AG20443 (cell line): ENCODE data around the gene POLA2.
"Not testable (repeated sequence)": the region's sequence is repeated elsewhere in the genome, so short reads cannot be mapped to it uniquely, and the experiment has no call there.

Experiments used
- DNase-seq: peaks from one replicate; pipeline ENCODE4 v3.0.0; 2012; ENCODE audit warnings: low spot score, mixed read lengths

POLA2 gene, protein sequence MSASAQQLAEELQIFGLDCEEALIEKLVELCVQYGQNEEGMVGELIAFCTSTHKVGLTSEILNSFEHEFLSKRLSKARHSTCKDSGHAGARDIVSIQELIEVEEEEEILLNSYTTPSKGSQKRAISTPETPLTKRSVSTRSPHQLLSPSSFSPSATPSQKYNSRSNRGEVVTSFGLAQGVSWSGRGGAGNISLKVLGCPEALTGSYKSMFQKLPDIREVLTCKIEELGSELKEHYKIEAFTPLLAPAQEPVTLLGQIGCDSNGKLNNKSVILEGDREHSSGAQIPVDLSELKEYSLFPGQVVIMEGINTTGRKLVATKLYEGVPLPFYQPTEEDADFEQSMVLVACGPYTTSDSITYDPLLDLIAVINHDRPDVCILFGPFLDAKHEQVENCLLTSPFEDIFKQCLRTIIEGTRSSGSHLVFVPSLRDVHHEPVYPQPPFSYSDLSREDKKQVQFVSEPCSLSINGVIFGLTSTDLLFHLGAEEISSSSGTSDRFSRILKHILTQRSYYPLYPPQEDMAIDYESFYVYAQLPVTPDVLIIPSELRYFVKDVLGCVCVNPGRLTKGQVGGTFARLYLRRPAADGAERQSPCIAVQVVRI

DNA sequence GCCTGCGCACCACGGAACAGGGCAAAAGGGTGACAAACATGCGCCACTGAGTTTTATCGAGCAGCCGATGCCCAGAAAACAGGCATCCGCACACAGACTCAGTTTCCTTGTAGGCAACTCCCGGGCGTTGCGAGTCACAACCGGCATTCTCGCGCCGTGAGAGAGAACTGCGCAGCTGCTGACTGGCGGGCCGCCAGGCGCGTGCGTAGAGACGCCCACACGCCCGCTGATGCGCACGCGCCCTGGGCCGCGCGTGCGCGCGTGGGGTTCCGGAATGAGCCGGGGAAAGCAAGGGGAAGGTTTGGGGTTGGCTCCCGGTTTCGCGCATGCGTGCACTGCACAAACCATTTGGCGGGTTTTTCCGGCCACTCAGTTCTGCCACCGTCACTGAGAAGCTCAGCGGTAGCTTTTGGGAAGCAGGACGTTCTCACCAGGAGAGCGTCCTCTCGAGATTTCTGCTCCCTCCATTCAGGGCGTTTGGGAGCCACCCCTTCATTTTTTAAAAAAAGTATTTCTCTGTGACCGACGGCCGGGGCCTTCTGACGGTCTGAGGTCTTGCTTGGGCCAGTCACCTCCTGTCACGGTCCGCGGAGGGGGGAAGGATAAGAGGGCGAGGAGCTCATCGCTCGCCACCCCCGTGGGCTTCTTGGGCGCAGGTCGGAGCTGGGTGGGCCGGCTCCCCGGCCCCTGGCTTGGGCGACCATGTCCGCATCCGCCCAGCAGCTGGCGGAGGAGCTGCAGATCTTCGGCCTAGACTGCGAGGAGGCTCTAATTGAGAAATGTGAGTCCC is at the start of gene POLA2:
Gene POLA2, plus strand, starts transcription at position 372 of the 790 bp plus-strand sequence. Its CDS starts 331 bp downstream, at position 703.
- DNase-seq: peak; percentile 100

DNA sequence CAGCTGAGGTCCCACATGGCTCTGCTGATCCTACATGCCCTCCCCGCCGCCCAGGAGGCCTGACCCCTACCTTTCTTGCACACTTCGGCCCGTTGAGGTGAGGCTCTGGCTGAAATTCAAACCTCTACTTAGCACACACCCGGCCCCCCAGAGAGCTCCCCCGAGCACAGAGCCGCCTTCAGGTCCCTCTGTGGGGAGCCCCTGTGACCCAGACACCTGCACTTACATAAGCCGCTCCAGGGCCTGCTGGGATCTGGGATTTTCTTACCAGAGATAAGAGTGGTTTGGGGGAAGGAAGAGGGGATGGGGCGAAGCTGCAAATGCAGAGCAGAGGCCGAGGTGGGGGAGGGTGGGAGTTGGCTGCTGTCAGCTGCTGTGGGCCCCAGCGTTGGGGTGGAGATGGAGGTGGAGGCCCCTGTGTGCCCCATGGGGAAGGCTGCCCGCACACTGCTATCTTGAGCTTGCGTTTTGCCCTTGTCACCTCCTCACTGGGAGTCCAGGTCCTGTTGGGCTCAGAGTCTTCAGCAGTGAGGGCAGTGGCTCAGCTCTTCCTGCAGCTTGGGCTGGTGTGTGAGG is 49.4 kb upstream of the POLA2 start:
- DNase-seq: no peak

DNA sequence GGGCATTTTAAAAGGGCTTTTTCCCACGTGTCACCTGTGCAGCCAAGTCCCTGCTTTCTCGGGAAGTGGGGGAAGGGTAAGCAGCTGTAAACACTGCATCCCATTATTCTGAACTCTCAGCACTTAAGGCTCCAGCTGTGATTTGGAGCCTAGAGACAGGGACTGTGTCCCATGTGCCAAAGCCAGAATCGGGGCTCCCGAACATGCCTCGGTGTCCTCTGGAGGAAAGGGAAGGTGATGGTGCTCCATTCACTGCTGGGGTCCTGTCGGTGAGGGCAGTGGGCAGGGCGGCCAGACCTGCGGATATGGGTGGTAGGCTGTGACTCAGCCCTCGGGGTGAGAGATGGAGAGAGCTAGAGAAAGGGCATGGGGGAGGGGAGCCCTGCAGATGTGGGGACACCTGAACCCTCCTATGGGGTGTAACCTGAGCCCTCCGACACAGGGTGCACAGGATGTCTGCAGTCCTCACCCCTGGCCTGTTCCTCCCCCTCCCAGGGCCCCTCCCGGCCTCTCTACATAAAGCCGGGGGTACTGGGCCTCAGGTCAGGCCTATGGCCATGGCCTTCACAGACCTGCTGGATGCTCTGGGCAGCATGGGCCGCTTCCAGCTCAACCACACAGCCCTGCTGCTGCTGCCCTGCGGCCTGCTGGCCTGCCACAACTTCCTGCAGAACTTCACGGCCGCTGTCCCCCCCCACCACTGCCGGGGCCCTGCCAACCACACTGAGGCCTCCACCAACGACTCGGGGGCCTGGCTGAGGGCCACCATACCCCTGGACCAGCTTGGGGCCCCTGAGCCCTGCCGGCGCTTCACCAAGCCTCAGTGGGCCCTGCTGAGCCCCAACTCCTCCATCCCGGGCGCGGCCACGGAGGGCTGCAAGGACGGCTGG is 48.2 kb upstream of the POLA2 start:
- DNase-seq: no peak

DNA sequence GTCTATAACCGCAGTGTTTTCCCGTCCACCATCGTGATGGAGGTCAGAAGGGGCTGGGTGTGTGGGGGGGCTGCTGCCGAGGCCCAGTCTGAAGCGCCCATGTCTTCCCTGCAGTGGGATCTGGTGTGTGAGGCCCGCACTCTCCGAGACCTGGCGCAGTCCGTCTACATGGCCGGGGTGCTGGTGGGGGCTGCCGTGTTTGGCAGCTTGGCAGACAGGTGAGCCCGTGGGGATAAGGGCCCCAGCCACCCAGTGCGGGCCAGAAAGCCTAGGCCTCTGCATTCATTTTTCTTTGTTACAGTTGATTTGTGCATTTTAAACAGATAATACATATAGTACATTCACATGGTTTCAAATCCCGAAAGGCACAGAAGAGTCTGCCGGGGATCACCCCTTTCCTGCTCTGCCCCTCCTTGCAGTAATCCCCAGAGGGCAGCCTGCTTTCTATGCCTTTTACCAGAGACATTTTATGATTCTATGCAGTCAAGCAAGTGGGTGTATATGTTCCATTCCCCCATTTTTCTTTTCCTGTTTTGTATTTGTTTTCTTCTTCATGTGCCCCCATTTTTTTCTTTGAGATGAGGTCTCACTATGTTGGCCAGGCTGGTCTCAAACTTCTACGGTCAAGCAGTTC is 47.4 kb upstream of the POLA2 start:
- no peak for DNase-seq

DNA sequence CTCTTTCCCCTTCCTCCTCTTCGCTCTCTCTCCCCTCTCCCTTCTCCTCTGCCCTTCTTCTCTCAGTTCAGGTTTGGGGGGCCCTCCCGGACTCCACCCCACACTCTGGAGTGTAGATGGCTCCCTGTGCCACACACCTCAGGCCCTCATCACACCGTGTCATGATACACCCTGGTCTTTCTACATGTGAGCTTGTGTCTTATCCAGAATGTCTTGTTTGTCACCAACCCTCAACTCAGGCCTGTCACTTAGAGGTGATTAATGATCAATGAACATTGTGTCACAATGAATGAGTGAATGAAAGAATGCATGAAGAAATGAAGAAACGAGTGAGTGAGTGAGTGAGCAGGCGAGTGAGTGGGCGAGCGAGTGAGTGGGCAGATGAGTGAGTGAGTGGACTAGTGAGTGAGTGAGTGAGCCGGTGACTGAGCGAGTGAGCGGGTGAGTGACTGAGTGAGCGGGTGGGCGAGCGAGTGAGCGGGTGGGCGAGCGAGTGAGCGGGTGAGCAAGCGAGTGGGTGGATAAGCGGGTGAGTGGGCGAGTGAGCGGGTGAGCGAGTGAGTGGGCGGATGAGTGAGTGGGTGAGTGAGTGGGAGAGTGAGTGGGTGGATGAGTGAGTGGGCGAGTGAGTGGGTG is 46.2 kb upstream of the POLA2 start:
- DNase-seq: no peak

DNA sequence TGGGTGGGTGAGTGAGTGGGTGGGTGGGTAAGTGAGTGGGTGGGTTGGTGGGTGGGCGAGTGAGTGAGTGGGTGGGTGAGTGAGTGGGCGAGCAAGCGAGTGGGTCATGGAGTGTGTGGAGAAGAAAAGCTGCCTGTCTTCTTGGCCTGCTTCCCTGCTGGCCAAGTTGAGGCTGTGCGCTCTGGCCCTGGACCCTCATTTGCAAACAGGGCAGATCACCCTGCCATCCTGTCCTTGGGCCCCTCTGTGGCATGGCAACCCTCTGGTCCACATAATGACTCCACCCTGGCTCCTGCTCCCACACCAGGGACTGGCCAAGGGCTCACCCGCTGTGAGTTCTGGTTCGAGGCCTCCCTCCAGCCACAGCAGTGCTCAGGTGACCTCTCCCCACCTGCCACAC is 44.9 kb upstream of the POLA2 start:
- no peak for DNase-seq

DNA sequence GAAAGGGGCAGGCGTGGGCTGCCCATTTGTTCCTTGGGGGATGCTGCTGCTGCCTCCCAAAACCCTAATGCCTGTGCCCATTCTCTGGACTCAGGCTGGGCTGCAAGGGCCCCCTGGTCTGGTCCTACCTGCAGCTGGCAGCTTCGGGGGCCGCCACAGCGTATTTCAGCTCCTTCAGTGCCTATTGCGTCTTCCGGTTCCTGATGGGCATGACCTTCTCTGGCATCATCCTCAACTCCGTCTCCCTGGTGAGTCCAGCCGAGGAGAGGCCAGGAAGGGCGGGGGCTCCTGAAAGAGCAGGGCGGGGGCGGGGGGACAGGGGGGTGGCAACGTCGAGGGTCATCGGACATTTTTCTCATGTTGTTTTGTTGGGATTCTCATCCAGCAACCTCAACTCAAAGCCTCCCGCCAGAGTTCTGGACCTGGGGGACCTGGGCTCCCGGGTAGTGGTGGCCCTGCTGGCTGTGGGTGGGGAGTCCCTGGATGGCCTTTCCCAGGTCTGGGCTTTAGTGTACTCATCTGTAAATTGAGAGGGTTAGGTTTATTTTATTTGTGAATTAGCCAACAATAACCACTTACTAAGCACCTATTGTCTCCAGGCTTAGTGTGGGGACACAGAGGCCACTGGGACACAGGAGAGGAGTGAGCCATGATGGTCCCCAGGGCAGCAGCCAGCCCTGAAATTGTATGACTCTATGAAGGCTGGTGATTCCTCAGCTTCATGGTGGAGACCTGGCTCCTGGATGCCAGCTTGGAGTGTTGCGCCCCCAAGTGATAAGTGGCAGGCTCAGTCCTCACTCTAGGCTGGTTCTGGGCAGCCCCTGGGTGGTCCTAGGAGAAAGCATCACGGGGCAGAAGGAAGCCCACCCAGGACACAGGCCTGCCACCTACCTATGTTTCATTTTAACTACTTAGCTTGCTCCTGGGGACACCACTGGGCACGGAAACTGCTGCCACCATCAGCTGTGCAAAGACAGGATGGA is 44.0 kb upstream of the POLA2 start:
- no peak for DNase-seq

DNA sequence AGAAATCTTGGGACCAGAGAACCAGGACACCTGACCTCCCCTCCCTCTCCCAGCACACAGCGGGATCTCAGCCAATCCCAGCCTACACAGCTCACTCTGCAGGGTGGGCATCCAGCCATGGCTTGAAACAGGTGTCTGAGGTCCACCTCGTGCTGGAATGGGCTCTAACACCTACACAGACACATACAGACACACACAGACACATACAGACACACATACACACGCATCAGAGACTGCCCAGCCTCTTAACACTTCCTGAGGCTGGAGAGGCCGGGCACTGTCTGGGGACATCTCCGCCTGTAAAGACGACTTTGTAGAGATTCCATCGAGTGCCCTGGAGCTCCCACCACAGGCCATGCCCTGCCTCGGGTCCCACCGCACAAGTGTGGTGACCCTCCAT is 43.3 kb upstream of the POLA2 start:
- DNase-seq: no peak

DNA sequence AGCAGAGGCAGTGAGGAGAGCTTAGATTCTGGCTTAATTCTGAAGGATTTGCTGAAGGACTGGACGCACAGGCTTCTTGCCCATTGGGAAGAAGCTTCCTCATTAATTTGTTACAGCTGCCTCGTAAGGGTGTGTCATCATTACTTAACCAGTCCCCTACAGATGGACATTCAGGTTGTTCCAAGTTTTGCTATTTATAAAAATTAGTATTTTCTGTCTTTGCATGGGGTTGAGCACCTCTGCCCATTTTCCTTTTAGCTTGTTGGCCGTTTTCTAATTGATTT is 41.9 kb upstream of the POLA2 start:
- DNase-seq: peak; percentile 84

DNA sequence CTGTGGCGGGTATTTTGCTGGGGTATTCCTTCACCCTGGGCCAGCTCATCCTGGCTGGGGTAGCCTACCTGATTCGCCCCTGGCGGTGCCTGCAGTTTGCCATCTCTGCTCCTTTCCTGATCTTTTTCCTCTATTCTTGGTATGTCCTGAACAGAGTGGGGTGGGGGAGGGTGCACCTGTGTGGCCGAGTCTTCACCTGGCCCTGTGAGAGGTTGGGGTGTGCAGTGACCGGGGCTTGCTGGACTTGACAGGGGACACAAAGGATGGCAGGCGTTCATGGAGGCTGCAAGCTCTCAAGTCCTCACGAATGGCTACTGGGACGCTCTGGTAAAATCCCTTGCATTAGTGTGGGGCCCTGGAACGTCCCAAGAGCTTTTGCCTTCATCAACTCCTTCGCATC is 40.7 kb upstream of the POLA2 start:
- DNase-seq: no peak

DNA sequence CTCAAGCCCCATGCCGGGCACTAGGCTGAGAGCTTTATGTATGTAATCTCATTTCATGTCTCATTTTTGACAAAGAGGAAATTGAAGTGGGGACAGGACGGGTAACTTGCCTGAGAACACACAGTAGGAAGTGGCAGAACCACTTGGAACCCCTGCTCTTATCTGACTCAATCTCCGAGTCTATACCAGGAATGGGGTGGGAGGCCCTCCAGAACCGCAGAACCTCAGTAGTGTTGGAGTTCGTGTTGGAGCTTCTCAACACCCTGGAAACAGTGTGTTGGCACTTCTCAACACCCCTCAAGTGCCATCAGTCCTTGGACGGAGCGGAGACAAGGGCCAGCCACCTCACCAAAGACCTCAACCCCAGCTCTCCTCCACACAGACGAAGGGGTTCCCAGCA is 38.8 kb upstream of the POLA2 start:
- DNase-seq: no peak

DNA sequence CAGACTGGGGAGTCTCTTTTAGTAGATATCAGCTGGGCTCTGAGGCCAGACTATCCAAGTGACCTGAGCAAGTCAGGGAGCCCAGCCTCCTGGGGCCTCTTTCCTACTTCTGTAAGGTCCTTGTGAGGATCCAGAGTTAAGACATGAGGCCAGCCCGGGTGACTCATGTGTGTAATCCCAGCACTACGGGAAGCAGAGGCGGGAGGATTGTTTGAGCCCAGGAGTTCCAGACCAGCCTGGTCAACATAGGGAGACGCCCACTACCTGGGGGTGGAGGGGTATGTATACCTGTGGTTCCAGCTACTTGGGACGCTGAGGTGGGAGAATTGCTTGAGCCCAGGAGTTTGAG is 36.9 kb upstream of the POLA2 start:
- DNase-seq: peak; percentile 77

DNA sequence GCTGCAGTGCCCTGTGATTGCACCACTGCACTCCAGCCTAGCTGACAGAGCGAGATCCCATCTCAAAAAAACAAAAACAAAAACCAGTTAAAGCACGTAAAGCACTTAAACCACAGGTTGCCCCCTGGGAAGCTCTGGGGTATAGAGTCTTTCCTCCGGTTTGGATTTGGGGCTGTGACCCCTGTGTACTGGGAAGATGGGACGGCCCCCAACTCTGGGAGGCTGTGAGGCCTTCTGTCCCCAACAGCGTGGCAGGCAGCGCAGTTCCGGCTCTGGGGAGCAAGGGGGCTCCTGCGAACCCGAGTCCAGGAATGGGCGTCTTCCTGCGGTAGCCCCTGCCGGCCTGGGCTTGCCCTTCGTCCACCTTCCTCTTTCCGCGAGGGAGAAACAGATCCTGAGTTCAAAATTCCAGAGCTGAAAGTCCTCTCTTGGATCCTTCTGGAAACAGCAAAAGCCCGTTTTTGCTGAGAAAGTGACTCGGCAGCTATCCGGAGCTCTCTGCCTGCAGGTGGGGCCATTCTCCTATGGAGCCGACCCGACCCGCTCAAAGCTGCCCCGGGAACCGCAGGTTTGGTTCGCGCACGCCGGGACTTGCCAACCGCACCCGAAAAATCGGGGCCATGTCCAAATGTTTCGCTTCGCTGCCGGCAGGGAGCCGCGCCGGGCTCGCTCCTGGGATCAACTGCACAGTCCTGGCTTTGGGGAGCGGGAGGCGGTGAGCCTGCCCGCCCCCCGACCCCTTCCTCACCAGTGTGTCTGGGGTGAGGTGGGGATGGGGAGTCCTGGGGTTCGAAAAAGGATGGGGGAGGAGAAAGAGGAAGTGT is 36.3 kb upstream of the POLA2 start:
- DNase-seq: peak; percentile 86

DNA sequence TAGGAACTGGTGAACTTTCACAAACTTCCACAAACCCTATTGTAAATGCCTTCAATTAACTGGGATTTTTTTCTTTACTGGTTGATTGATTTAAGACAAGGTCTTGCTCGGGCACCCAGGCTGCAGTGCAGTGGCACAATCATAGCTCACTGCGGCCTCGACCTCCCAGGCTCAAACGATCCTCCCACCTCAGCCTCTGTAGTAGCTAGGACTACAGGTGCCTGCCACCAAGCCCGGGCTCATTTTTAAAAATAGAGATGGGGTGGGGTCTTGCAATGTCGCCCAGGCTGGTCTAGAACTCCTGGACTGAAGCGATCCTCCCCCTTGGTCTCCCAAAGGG is 35.7 kb upstream of the POLA2 start:
- DNase-seq: no peak

DNA sequence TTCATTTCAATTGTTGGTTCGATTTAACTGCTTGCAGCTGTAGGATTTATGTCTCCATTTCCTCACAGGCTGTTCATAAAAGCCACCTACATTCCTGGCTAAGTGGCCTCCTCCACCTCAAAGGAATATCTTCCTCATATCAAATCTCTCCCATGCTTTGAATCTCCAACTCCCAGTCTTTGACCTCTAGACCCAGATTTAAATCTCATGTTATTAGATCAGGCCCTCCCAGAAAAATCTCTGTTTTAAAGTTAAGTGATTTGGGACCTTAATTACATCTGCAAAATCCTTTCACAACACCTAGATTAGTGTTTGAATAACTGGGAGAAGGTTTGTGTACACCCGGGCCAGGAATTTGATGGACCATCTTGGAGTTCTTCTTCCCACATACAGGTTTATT is 33.9 kb upstream of the POLA2 start:
- no peak for DNase-seq

DNA sequence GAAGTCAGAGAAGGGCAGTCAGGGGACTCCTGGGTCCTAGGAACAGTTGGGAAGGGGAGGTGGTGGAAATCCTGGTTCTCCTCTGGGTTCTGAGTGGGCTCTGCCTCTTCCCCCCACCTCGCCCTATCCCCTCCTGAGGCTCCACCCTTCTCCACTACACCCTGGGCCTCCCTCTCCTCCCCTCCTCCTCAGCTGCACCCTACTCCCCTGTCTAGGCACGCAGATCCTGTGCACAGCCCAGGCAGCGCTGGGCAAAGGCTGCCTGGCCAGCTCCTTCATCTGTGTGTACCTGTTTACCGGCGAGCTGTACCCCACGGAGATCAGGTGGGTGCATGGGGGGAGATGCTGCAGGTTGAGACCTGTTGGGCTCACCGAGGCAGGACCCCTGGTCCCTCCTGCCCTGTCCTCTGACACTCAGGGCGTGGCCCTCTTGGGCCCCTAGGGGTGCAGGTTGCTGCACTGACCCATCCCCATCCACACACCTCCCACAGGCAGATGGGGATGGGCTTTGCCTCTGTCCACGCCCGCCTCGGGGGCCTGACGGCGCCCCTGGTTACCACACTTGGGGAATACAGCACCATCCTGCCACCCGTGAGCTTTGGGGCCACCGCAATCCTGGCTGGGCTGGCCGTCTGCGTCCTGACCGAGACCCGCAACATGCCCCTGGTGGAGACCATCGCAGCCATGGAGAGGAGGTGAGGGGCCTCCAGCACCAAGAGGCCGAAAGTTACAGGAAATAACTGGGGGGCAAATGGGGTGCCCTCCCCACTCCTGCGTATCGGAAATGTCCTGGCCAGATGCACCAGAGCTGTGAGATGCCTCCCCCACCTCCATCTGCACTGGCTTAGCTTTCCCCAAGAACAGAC is 25.3 kb upstream of the POLA2 start:
- no peak for DNase-seq

DNA sequence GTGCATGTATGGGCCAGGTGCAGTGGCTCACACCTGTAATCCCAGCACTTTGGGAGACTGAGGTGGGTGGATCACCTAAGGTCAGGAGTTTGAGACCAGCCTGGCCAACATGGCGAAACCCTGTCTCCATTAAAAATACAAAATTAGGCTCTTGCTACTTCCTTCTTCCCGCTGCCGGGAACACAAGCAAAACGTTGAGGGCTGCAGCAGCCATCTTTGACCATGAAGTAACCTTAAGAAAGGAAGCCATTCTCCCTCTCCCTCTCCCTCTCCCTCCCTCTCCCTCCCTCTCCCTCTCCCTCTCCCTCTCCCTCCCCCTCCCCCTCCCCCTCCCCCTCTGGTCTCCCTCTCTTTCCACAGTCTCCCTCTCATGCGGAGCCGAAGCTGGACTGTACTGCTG is 23.5 kb upstream of the POLA2 start:
- DNase-seq: not testable (repeated sequence)

DNA sequence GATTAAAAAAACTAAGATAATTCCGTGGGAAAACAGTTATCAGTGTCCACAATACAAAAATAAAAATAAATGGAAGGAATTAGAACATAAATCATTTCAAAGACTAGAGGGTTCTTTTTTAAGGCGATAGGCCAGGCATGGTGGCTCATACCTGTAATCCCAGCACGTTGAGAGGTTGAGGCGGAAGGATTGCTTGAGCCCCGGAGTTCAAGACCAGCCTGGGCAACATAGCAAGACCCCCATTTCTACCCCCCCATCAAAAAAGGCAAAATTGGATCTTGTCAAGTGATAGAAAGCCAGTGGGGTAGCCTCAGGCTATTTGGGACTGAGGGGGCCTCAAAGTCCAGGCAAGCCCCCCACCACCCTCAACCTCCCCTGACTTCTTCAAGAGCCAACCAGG is 20.6 kb upstream of the POLA2 start:
- no peak for DNase-seq
